GM20431 (cell line): ENCODE measurements around the gene RND2.
"Not testable (repeated sequence)": the region's sequence is repeated elsewhere in the genome, so short reads cannot be mapped to it uniquely, and the experiment has no call there.

Experiments
- in situ Hi-C: fragments of 300-500 bp; cut with MseI, MboI; formaldehyde crosslinking; loops from one replicate; pipeline ENCODE4 v1.15.0; 2020; ENCODE audit warnings: low sequenced_read_pairs; ENCODE audit not compliant: unreplicated experiment

The RND2 gene

DNA sequence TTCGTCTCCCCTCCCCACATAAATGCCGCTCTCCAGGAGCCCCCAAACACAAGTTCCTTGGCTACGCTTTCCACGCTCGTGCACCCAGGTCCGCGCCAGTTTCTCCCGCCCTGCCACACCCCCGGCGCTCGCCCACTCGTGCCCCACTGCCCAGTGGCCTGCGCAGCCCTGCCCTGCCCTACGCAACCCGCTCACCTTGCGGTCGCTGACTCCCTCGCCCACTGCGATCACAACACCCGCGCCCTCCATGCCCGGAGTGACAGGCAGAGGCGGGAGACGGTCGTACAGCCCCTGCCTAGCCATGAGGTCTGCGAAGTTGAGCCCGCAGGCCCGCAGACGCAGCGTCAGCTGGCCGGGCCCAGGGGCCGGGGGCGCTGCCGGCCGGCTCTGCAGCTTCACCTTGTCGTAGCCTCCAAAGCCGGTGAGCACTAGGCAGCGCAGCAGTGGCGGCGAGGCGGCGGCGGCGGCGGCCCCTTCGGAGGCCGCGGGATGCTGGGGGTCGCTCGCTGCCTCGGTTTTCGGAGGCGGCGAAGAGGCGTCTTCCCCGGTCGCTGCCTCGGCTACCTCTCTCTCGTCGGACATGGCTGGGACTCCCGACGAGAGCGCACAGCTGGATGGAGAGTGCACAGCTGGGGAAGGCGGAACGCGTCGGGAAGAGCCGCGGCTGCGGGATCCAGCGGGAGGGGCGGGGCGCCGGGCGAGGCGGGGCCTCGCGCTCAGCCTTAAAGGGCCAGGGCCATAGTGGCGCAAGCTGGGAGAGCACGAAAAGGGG lies 3.1 kb upstream of the RND2 start, which contains the start of gene VAT1:
Gene VAT1, minus strand, starts transcription at position 645 of the 772 bp plus-strand sequence. Its CDS starts 63 bp downstream, at position 582.
- in situ Hi-C loops, result loop anchor here (25.0 kb wide), 1 partner anchor 315 kb away; no protein-coding TSS in a partner anchor

DNA sequence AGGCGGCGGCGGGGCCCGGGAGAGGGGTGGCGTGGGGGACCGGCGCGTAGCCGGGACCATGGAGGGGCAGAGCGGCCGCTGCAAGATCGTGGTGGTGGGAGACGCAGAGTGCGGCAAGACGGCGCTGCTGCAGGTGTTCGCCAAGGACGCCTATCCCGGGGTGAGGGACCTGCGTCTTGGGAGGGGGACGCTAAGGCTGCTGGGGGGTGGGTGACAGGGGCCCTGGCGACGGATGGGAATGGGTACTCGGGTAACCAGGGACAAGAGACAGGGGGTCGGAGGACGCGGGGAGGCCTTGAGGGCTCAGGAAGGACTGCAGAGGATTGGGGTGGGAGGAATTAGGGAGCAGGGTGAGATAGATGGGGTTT lies 243 bp downstream of the RND2 start:
- in situ Hi-C loops, result no loop called here

DNA sequence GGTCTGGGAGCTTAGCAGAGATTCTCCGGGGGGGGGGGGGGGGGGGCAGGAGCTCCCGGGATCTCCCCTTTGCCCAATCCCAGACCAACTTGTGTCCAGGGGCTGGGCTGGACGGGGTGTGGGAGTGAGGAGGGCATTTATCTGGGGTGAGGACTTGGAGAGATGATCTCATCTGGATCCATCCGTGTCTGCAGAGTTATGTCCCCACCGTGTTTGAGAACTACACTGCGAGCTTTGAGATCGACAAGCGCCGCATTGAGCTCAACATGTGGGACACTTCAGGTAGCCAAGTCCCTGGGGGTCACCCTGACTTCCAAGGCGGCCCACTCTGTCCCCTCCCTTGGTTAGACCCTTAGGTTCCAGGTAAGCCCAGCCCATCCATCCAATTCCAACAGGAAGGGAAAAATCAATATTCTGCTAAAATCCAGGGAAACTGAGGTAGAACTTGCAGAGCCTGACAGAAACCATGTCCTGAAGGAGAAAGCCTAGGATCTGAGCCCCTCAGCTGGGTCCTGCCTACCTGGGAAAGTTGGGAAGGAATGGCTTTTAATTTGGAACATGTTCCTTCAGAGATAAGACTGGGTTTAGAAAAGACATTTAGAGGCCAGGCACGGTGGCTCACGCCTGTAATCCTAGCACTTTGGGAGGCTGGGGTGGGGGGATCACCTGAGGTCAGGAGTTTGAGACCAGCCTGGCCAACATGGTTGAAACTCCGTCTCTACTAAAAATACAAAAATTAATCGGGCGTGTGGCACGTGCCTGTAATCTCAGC lies 921 bp downstream of the RND2 start:
- in situ Hi-C loops, result no loop called here

GRCh38 chr17:43026595-43026994 lies 1.6 kb downstream of the RND2 start:
- in situ Hi-C loops, result no loop called here

- in situ Hi-C loops, result no loop called here
Observed at GRCh38 chr17:43027091-43028032, 2.3 kb downstream of the RND2 start.

DNA sequence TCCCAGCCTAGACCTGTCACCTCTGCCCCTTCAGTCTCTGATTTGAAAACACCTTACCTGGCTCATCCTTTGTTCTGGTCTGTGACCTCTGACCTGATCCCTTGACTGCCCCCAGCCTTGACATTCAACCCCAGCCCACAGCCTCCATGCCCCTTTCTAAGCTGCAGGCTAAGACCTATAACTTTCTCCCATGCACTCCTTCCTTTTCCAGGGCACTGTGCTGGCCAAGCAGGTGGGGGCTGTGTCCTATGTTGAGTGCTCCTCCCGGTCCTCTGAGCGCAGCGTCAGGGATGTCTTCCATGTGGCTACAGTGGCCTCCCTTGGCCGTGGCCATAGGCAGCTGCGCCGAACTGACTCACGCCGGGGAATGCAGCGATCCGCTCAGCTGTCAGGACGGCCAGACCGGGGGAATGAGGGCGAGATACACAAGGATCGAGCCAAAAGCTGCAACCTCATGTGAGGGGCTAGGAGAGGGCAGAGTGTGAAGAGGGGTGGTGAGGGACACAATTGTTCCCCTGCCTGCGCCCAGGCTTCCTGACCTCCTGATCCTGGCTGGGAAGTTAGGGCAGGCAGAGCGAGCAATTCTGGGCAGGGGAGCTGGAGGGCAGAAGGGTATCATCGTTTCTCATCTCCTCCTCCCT lies 3.3 kb downstream of the RND2 start:
- in situ Hi-C loops, result no loop called here

- in situ Hi-C loops, result no loop called here
Observed at GRCh38 chr17:43030137-43030767, 5.2 kb downstream of the RND2 start.

DNA sequence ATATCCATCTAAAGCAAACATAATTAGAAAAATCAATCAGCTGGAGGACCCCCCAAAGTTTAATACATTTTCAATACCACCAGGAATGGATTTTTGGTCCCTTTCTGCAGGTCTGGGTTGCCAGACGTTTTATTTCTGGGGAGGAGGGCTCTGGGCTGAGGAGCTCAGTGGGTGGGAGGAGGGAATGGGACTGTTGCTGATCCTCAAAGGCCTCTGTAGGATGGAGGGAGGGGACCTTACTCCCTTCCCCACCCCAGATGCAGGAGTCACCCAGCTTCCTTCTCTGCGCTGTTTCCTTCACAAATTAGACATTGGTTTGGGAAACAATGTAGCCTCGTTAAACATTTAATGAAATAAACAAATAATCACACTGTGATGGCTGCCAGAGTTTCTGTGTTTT lies 6.6 kb downstream of the RND2 start:
- in situ Hi-C loops, result no loop called here

DNA sequence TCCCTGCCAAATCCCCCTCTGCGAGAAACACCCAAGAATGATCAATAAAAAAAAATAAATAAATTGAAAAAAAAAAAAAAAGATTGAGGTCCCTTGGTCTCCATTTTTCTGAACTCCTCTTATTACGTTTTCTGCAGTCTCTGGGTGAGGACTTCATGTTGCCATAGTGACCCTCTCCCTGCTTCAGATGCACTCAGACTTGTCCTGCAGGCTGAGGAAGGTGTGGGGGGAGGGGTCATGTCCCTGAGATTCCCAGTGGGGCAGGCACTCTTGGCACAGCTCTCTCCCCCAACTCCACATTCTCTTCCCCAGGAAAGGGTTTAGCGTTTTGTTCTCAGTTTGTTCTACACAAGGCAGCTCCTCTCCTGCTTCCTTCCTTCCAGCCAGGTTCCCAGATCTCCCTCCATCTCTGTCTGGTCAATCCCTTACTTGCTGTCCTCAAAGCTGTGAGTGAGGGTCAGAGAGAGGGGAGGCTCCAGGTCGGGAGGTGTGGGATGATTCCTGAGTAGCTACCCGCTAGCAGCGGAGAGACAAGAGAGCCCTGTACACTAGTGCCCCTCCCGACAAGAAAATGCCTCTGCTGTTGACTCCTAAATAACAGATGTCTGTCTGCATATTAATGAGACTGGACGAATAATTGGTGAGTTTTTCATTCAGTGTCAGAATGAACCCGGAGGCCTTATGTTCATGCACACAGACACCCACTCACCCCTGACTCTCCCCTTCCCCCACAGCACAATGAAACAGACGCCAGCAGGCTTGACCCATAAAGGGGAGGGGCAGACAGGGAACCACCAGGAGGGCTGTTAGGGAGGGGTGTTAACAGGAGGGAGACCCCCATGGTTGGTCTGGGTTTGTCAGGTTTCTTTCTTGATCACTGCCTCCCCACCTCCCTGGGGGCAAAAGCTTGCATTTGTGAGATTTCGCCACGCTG lies 9.2 kb downstream of the RND2 start:
- in situ Hi-C loops, result no loop called here

DNA sequence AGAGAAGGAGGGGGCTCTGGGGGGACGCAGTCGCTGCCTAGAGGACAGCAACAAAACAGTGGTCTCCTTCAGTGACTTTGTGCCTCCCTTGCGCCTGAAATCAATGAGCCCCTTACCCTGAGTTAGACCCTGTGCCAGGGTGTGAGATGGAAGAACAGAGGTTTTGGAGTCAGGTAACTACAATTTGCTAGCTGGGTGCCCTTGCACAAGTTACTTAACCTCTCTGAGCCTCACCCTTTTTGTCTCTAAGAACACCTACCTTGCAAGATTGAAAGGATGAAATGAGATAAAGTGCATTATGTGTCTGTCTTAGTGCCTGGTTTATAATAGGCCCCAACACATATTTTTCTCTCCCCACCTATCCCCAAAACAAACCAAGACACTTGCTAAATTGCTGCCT lies 9.9 kb downstream of the RND2 start:
- in situ Hi-C loops, result no loop called here

- in situ Hi-C loops, result no loop called here
Observed at GRCh38 chr17:43039646-43040045, 14.6 kb downstream of the RND2 start.

DNA sequence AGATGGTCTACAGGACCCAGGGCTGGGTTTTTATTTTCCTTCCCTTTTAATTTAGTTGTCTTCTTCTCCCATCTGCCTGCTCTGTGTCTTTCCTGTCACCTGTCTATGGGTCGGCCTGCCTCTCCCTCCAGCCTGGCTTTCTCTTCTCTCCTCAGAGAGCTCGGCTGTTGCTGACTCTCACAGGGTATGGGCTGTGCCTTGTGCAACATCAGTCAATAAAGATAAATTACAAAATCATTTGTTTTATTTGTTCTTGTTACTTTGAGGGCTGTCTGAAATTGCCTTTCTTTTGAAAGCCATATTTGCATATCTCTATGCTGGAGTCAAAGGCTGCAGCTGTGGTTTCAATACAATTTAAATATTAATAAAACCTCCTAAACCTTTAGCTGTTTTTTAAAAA lies 15.6 kb downstream of the RND2 start:
- in situ Hi-C loops, result no loop called here

DNA sequence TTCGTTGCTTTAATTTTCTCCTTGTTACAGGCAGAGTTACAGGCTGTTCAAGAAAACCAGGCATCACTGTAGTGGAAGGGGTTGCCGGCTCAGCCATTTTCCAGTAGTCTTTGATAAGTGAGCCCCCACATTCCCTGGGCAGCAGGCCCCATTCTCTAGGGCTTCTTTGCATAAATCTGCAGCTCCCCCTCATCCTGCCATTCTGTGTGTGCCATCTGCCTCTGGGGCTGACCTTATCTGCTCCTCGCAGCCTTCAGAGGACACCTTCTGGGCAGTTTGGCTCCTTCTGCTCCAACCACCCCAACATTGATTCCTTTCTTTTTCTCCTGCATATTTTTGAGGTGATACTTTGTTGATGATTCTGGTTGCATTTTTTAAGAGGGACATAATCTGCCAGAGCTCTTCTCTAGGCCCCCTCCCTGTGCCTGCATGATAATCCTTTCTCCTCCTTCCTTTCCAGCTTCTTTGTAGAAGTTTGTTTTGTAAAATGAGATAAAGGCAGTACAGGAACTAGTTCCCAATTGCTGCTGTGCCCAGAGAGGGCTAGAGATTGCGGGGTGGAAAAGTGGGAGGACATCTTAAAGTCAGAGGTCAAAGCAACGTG lies 17.1 kb downstream of the RND2 start:
- in situ Hi-C loops, result no loop called here

GRCh38 chr17:43043307-43043706 lies 18.3 kb downstream of the RND2 start:
- in situ Hi-C loops, result no loop called here

DNA sequence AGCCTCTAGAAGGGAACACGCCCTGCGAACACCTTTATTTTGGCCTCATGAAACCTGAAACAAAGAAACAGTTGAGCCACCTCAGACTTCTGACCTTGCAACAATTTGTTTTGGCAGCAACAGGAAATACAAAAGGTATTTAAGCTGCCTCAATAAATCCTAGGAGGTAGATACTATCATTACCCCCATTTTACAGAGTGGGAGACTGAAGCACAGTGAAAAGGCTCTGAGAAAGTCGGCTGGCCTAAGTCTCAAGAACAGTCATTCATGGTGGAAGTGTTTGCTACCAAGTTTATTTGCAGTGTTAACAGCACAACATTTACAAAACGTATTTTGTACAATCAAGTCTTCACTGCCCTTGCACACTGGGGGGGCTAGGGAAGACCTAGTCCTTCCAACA lies 19.0 kb downstream of the RND2 start:
- in situ Hi-C loops, result no loop called here

DNA sequence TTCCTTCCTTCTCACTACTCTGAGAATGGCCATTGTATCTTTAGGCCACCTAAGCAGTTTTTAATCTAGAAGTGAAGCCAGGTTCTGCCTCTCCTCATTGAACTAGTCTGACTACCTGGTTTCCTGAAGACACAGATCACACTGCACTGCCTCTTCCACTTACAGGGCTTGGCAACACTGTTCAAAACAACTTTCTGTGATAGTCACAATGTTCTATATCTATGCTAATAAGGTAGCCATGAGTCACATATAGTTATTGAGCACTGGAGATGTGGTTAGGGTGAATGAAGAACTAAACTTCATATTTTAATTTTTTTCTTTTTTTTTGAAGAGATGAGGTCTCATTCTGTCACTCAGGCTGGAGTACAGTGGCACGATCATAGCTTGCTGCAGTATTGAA lies 26.9 kb downstream of the RND2 start:
- in situ Hi-C loops, result no loop called here

DNA sequence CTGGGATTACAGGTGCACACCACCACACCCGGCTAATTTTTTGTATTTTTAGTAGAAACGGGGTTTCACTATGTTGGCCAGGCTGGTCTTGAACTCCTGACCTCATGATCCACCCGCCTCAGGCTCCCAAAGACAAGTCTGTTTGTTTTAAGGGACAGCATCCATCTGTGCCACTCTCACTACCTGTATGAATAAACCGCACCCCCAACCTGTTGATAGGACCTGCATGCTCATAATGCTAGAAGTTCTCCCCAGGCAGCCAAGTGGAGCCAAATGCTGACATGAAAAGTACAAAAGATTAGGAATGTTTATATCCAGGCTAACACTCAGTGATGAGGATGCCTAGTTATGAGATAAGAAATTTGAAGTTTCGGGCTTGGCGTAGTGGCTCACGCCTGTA lies 28.0 kb downstream of the RND2 start:
- in situ Hi-C loops, result not testable (repeated sequence)

GRCh38 chr17:43056051-43056450 lies 31.0 kb downstream of the RND2 start:
- in situ Hi-C loops, result no loop called here
